ENCODE measurements around the gene ACBD4. TPM values are rescaled to one million over a fixed set of nuclear protein-coding genes. Genes with fewer than 3 reads are reported as not detected.

Gene ACBD4
- total and polyA plus RNA-seq, 10 of the 15 experiments (the other 5 are each of a cell fraction or from before 2014, with no cell fraction given) = 0.20 to 13.8 (median 6.9) TPM

- TF ChIP-seq, protein P1, sequence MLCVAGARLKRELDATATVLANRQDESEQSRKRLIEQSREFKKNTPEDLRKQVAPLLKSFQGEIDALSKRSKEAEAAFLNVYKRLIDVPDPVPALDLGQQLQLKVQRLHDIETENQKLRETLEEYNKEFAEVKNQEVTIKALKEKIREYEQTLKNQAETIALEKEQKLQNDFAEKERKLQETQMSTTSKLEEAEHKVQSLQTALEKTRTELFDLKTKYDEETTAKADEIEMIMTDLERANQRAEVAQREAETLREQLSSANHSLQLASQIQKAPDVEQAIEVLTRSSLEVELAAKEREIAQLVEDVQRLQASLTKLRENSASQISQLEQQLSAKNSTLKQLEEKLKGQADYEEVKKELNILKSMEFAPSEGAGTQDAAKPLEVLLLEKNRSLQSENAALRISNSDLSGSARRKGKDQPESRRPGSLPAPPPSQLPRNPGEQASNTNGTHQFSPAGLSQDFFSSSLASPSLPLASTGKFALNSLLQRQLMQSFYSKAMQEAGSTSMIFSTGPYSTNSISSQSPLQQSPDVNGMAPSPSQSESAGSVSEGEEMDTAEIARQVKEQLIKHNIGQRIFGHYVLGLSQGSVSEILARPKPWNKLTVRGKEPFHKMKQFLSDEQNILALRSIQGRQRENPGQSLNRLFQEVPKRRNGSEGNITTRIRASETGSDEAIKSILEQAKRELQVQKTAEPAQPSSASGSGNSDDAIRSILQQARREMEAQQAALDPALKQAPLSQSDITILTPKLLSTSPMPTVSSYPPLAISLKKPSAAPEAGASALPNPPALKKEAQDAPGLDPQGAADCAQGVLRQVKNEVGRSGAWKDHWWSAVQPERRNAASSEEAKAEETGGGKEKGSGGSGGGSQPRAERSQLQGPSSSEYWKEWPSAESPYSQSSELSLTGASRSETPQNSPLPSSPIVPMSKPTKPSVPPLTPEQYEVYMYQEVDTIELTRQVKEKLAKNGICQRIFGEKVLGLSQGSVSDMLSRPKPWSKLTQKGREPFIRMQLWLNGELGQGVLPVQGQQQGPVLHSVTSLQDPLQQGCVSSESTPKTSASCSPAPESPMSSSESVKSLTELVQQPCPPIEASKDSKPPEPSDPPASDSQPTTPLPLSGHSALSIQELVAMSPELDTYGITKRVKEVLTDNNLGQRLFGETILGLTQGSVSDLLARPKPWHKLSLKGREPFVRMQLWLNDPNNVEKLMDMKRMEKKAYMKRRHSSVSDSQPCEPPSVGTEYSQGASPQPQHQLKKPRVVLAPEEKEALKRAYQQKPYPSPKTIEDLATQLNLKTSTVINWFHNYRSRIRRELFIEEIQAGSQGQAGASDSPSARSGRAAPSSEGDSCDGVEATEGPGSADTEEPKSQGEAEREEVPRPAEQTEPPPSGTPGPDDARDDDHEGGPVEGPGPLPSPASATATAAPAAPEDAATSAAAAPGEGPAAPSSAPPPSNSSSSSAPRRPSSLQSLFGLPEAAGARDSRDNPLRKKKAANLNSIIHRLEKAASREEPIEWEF (IDR thresholded peaks at IDR 0.05; ENCODE audit: insufficient replicate concordance, low read depth, low read length) = no peak
- no peak for TF ChIP-seq SMAD5 (IDR thresholded peaks at IDR 0.05; ENCODE audit: low read depth)
- TF ChIP-seq WRNIP1 (IDR thresholded peaks at IDR 0.05; ENCODE audit: borderline replicate concordance, low read depth, low read length) = no peak
- TF ChIP-seq RUNX3 (IDR thresholded peaks at IDR 0.05; ENCODE audit: low read length) = no peak
- TF ChIP-seq ATF2 (IDR thresholded peaks at IDR 0.05; ENCODE audit: low read length) = no peak
These were observed 37.2 kb upstream of the ACBD4 start (continued) for GRCh38 chr17:45098081-45098868.

Data from GM12878 (cell line).